ENCODE results near the gene LIFR.

- TF ChIP-seq, protein P1, sequence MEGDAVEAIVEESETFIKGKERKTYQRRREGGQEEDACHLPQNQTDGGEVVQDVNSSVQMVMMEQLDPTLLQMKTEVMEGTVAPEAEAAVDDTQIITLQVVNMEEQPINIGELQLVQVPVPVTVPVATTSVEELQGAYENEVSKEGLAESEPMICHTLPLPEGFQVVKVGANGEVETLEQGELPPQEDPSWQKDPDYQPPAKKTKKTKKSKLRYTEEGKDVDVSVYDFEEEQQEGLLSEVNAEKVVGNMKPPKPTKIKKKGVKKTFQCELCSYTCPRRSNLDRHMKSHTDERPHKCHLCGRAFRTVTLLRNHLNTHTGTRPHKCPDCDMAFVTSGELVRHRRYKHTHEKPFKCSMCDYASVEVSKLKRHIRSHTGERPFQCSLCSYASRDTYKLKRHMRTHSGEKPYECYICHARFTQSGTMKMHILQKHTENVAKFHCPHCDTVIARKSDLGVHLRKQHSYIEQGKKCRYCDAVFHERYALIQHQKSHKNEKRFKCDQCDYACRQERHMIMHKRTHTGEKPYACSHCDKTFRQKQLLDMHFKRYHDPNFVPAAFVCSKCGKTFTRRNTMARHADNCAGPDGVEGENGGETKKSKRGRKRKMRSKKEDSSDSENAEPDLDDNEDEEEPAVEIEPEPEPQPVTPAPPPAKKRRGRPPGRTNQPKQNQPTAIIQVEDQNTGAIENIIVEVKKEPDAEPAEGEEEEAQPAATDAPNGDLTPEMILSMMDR (IDR thresholded peaks at IDR 0.05) = no peak
- TF ChIP-seq CEBPB (IDR thresholded peaks at IDR 0.05) (no peak), POLR2A (IDR thresholded peaks at IDR 0.05; ENCODE audit: low read length) (no peak)
These were observed 41.4 kb downstream of the LIFR start for GRCh38 chr5:38515092-38515491.

Data from A549 (cell line).